KOPT-K1 (cell line): ENCODE results near the gene HLA-C.
A peak's percentile ranks its signal among the peaks of the same experiment; 100 is the strongest.
"Not testable (repeated sequence)": the region's sequence is repeated elsewhere in the genome, so short reads cannot be mapped to it uniquely, and the experiment has no call there.

Experiments
- H3K27ac ChIP-seq: fragments of 200-600 bp; sonication (generic); 2 replicates; pipeline ENCODE4 v1.5.1; 2016; ENCODE audit warnings: antibody characterized with exemption, mild to moderate bottlenecking, low read depth, low read length; ENCODE audit not compliant: poor library complexity, severe bottlenecking
- H3K36me3 ChIP-seq: fragments of 200-600 bp; sonication (generic); 2 replicates; pipeline ENCODE4 v1.5.1; 2017; ENCODE audit warnings: antibody characterized with exemption, mild to moderate bottlenecking, low read length, moderate library complexity; ENCODE audit not compliant: insufficient read depth
- H3K9me3 ChIP-seq: fragments of 200-600 bp; sonication (generic); 2 replicates; pipeline ENCODE4 v1.5.1; 2017; ENCODE audit warnings: antibody characterized with exemption, low read length, mild to moderate bottlenecking; ENCODE audit not compliant: insufficient read depth, poor library complexity, severe bottlenecking

HLA-C gene

DNA sequence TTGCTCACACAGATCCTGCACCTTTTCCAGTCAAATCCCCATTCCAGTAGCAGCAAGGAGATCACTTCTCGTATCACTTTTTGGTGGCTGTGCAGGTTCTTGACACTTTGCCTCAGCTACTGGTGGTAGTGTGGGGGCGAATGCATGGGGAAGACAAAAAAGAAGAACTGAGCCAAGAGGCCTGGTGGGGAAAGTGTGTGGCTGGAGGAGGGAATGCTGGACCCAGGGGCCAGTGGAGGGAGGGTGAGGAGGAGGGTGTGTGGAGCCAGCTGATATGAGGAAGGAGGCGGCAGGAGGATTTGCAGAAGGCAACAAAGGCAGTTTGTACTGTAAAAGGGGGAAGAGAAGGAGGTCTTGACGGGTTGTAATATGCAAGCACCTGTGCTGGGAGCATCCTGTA, 15.7 kb upstream of the HLA-C start:
- no peaks in the 10 kb centered on the region for H3K36me3 ChIP-seq
- H3K9me3 ChIP-seq = no peaks in the 10 kb centered on the region
- no peak overlapping the region for H3K27ac ChIP-seq

DNA sequence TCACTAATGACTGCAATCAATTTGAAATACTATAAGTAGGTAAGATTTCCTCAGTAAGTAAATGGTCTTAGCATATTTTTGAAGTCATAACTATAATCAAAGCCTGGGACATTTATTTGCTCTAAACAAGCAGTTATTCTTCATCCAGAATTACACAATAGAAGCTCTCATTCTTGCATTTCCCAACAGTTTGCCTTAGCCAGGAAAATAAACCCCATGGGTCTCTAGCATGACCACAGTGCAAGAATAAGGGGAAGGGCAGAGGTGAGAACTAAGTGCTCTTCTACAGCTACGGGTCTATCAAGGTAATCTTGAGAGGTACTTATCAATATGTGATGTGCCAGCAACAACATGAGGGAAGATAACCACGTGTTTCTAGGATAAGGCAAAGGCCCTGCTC, 14.1 kb upstream of the HLA-C start:
- Histone ChIP-seq H3K9me3 (peaks cover 5% of the 10 kb centered on the region), H3K27ac (peak overlapping the region; percentile 3), H3K36me3 (no peaks in the 10 kb centered on the region)

DNA sequence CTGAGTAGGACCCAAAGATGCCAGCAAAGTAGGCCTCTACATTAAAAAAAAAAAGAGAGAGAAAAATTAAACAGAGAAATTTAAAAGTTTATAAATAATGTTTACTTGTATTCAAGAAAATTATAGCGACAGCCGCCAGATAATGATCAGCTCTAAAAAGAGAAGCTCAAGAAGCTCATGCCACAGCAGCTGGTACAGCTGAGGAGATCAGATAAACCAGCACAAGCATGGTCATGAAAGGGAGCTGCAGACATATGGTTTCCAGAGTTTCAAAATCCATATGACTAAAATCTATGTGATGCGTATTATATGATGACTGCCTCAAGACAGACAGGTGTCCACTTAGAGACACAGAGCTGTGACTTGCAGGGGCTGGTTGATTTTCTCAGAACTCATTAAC, 13.6 kb upstream of the HLA-C start:
- Histone ChIP-seq H3K36me3 (no peaks in the 10 kb centered on the region), H3K9me3 (peaks cover 5% of the 10 kb centered on the region), H3K27ac (peak overlapping the region; percentile 3)

DNA sequence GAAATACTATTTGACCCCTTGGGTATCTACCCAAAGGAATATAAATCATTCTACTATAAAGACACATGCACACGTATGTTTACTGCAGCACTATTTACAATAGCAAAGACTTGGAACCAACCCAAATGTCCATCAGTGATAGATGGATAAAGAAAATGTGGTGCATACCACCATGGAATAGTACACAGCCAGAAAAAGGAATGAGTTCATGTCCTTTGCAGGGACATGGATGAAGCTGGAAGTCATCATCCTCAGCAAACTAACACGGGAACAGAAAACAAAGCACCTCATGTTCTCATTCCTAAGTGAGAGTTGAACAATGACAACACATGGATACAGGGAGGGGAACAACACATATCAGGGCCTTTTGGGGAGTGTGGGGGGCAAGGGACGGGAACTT, 7.8 kb upstream of the HLA-C start:
- H3K9me3 ChIP-seq, H3K27ac ChIP-seq: not testable (repeated sequence)

DNA sequence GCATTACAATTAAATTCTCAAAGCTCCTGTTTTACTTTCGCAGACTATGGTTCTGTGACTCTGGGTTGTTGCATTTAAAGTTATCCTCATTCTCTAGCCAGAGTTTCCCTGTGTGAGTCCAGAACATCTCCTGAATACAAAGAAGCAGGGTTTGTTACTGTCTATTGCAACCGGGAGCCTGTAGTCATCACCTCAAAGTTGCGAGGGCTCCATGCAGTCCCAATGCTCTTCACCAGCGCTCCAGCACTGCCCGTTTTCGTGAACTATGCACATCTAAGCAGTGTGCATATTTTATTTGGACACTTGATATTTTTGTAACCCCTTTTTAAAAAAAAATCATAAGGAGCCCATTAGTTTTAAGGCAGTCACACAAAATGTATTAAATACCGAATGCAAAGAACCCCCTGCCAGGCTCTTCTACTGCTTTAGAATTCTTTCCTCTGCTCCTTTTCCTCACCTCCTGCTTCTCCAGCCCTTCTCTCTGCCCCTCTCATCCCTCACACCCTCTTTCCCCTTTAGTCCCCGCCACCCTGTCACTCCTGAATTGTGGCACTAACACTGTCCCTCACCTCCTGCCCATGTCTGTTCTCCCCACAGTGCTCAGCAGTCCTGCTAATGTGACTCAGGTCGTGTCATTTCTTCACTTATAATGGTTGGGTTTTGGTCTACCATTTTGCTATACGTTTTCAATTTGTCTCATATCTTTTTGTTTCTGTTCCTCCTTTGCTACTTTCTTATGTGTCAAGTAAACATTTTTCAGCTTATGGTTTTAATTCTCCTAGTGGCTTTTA, 1.1 kb upstream of the HLA-C start:
- Histone ChIP-seq H3K9me3 (no peaks in the 10 kb centered on the region), H3K36me3 (peaks cover 30% of the 10 kb centered on the region), H3K27ac (peak overlapping the region; percentile 96)

More for the DNA sequence above, 7.8 kb upstream of the HLA-C start:
- not testable (repeated sequence) for H3K36me3 ChIP-seq

DNA sequence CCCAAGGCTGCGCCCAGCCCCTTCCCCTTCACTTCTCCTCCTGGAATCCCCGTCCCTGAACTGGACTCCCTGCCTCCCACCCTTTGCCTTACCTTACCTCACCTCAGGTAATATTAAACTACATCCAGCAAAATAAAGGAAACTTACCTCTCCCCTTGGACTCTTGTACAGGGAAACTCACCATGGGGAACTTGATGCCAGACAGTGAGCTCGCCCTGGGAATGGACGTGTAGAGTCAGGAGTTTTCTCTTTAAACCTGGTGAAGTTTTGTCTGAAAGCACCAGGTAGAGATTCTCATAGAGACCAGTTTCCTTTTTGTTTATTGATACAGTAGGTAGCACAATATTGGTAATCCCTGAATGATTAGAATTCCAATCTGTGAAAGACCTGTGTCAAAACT, 544 bp upstream of the HLA-C start:
- no peaks in the 10 kb centered on the region for H3K9me3 ChIP-seq
- H3K27ac ChIP-seq = peak overlapping the region; percentile 96
- peaks cover 36% of the 10 kb centered on the region for H3K36me3 ChIP-seq

DNA sequence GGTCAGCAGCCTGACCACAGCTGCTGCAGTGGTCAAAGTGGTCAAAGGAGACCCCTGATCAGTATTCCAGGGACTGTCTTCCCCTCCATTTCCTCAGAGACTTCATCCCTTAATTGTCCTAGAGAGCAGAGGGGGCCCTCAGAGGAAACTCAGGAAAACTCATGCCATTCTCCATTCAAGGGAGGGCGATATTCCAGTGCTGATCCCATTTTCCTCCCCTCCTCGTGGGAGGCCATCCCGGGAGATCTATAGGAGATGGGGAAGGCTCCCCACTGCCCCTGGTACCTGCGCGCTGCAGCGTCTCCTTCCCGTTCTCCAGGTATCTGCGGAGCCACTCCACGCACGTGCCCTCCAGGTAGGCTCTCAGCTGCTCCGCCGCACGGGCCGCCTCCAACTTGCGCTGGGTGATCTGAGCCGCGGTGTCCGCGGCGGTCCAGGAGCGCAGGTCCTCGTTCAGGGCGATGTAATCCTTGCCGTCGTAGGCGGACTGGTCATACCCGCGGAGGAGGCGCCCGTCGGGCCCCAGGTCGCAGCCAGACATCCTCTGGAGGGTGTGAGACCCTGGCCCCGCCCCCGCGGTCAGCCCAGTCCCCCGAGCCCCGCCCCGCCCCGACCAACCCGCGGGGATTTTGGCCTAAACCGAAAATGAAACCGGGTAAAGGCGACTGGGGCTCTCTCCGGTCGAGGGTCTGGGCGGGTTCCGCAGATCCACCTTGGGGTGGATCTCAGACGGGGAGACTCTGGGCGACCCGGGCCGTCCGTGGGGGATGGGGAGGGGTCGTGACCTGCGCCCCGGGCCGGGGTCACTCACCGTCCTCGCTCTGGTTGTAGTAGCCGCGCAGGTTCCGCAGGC, 878 bp downstream of the HLA-C start:
- Histone ChIP-seq H3K9me3 (no peaks in the 10 kb centered on the region), H3K27ac (peak overlapping the region; percentile 96), H3K36me3 (peaks cover 38% of the 10 kb centered on the region)

DNA sequence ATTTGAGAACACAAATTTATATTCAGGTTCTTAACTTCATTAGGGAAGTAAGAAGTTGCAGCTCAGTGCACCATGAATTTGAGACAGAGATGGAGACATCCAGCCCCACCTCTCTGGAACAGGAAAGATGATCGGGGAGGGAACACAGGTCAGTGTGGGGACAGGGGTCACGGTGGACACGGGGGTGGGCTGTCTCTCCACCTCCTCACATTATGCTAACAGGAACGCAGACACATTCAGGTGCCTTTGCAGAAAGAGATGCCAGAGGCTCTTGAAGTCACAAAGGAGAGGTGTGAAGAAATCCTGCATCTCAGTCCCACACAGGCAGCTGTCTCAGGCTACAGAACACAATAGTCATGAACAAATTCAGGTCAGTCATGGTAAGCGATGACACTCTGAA, 3.1 kb downstream of the HLA-C start:
- peaks cover 38% of the 10 kb centered on the region for H3K36me3 ChIP-seq
- peaks cover 2% of the 10 kb centered on the region for H3K9me3 ChIP-seq
- H3K27ac ChIP-seq = no peak overlapping the region

DNA sequence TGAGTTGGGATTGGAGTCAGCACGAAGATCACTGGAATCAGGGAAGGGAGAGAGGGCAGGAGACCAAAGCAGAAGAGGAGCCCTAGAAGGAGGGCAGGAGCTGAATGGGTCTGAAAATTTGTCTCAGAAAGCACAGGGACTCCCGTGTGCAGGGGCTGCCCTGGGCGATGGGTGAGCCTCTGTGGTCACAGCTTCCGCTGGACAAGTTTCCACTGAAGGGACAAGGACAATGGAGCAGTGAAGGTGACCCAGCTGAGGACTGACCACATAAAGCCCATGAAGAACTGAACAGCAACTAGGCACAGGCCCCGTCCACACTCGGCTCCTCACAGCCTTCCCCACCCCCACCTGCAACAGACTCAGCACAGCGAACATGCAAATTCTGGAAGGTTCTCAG, 3.5 kb downstream of the HLA-C start:
- no peak overlapping the region for H3K27ac ChIP-seq

DNA sequence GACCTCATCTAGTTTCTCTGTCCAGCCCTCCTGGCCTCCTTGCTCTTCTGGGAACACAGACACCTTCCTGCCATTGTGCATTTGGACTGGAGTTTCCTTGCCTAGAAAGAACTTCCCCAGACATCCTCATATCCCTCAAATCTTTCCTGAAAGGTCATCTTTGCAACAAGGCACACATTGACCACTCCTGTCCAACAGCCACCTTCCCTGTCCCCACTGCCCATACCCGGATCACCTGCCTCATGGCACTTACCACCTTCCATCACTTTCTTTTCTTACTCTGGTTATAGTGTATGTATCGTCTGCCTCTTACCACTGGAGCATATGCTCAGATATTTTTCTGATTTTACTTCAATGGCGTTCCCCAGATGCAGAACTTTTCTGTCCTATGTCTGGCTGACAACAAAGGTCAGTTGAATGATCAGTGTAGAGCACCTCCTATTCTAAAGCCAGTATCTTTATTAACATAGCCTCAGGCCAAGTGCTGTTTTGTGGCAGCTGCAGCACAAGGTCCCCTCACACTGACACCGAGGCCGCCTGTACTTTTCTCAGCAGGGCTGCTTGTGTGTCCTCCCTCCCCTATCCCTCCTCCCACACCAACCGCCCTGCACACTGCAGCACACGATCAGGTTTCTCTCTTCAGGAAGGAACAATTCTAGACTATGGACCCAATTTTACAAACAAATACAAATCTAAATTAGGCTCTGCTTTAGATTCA, 4.1 kb downstream of the HLA-C start:
- peaks cover 12% of the 10 kb centered on the region for H3K9me3 ChIP-seq
- H3K36me3 ChIP-seq = peaks cover 38% of the 10 kb centered on the region
- H3K27ac ChIP-seq = no peak overlapping the region

More for the DNA sequence above, 3.5 kb downstream of the HLA-C start:
- Histone ChIP-seq H3K9me3 (peaks cover 7% of the 10 kb centered on the region), H3K36me3 (peaks cover 38% of the 10 kb centered on the region)

DNA sequence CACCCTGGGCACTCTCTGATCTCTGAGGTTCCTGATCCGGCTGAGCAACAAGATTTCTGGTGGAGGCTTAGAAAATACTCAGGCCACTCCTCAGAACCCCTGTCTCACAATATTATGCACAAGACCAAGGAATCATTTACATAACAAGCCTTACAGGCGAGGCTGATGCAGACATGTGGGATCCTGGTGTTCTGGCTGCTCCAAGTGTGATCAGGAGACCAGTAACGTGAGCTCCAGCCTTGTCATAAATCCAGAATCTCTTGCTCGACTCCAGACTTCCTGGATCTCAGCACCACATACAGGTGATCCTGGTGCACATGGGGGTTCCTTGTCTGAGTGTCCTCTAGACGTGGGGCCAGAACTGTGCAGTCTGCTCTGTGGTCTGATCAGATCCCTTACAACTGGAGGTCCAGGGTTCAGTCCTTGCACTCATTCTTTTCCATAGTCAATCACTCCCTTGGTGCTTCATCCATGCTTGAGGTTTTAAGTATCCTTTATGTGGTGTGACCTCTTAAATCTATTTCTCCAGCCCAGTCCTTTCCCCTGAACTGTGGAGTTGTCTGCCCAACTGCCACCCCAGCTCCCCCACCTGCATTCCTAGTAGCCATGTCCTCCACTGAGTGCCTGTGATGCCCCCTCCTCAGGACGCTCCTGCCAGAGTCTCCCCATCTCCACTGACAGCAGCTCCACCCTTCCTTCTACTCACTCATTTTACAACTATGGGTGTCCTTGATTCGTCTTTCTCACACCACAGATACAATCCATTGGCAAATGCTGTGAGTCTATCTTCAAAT, 5.1 kb downstream of the HLA-C start:
- H3K27ac ChIP-seq = no peak overlapping the region
- H3K36me3 ChIP-seq = peaks cover 38% of the 10 kb centered on the region

DNA sequence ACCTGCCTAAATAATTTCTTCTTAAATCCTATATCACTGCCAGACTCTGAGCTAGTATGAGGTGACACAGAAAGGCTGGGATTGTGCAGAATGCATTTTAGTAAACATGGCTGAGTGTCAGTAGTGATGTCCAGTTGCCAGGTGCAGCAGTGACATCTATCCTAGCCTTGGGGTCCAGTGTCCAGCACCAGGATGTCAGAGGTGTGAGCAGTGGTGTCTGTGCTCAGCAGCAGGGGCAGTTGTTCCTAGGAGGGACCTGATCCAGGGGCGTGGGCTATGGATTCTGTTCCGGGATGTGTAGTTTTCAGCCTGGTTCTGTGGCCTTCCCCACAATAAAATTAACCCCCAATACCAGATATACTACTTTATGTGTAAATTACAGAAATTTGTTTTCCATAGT, 6.0 kb downstream of the HLA-C start:
- Histone ChIP-seq H3K36me3 (peaks cover 37% of the 10 kb centered on the region), H3K27ac (no peak overlapping the region), H3K9me3 (peaks cover 24% of the 10 kb centered on the region)

More for the DNA sequence above, 5.1 kb downstream of the HLA-C start:
- H3K9me3 ChIP-seq = peaks cover 21% of the 10 kb centered on the region

DNA sequence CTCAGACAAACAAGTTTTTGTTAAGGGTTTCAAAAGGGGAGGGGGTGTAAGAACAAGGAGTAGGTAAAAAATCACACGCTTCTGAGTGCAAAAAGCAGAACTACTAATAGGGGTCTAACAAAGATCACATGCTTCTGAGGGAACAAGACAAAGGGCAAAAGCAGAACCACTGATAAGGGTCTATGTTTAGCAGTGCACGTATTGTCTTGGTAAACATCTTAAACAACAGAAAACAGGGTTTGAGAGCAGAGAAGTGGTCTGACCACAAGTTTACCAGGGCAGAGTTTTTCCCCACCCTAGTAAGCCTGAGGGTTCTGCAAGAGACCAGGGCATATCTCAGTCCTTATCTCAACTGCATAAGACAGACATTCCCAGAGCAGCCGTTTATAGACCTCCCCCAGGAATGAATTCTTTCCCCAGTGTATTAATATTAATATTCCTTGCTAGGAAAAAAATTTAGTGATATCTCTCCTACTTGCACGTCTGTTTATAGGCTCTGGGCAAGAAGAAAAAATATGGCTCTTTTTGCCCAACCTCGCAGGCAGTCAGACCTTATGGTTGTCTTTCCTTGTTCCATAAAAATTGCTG, 8.5 kb downstream of the HLA-C start:
- H3K27ac ChIP-seq = not testable (repeated sequence)
- Histone ChIP-seq H3K36me3 (peaks cover 12% of the 10 kb centered on the region), H3K9me3 (peaks cover 24% of the 10 kb centered on the region)

DNA sequence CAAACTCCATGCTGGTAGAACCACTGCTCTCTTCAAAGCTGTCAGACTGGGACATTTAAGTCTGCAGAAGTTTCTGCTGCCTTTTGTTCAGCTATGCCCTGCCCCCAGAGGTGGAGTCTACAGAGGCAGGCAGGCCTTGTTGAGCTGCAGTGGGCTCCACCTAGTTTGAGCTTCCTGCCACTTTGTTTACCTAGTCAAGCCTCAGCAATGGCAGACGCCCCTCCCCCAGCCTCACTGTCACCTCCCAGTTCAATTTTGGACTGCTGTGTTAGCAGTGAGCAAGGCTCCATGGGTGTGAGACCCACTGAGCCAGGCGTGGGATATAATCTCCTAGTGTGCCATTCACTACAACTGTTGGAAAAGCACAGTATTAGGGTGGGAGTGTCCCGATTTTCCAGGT, 11.9 kb downstream of the HLA-C start:
- not testable (repeated sequence) for H3K27ac ChIP-seq, H3K36me3 ChIP-seq
- H3K9me3 ChIP-seq = peaks cover 24% of the 10 kb centered on the region
